ENCODE data around the gene PCGF5. TPM values are rescaled to one million over a fixed set of nuclear protein-coding genes. Genes with fewer than 3 reads are reported as not detected.
"Not testable (repeated sequence)": the region's sequence is repeated elsewhere in the genome, so short reads cannot be mapped to it uniquely, and the experiment has no call there.

PCGF5 gene
- total RNA-seq, 1 experiment from 2014 or later, result 17.3 TPM

DNA sequence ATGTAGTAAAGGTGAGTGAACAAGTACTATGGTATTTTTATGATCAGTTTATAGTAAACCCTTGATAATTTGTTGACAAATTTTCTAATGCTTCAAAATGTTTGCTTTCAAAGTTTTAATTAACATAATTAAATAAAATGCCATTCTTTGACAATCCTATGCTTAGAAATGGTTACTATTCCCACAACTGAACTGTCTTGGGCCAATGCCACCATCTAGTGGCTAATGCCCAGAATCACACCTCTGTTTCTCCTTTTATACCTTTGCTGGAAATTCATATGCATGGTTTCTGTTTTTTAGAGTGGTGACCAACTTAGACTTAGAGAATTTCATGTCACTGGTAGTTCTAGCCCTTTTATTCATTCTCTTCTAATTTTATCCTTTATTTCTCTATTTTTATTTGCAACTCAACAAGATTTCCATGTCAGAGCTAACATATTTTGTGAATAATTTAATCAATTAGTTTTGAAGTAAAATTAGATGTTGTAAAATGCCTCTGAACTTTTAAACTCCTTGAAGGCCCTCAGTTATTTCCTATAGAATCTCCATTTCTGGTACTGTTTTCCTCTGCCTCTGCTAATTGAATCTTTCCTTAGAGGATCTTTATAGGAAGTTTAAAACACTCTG is 31.1 kb downstream of the PCGF5 start:
- no peak for TF ChIP-seq EZH2 (IDR thresholded peaks at IDR 0.05; ENCODE audit: borderline replicate concordance, low read depth, low read length, poor library complexity, severe bottlenecking)
- TF ChIP-seq, protein P1, sequence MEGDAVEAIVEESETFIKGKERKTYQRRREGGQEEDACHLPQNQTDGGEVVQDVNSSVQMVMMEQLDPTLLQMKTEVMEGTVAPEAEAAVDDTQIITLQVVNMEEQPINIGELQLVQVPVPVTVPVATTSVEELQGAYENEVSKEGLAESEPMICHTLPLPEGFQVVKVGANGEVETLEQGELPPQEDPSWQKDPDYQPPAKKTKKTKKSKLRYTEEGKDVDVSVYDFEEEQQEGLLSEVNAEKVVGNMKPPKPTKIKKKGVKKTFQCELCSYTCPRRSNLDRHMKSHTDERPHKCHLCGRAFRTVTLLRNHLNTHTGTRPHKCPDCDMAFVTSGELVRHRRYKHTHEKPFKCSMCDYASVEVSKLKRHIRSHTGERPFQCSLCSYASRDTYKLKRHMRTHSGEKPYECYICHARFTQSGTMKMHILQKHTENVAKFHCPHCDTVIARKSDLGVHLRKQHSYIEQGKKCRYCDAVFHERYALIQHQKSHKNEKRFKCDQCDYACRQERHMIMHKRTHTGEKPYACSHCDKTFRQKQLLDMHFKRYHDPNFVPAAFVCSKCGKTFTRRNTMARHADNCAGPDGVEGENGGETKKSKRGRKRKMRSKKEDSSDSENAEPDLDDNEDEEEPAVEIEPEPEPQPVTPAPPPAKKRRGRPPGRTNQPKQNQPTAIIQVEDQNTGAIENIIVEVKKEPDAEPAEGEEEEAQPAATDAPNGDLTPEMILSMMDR (conservative IDR thresholded peaks at IDR 0.05; ENCODE audit: low read depth, low read length), result peak; percentile 86
- Histone ChIP-seq H3K4me1 (ENCODE audit: insufficient read depth, low read length, poor library complexity, severe bottlenecking) (no peaks in the 10 kb centered on the region), H3K4me3 (ENCODE audit: low read depth, low read length, poor library complexity, severe bottlenecking) (no peak overlapping the region), H3K27ac (ENCODE audit: low read depth, low read length, poor library complexity, severe bottlenecking) (no peak overlapping the region), H3K27me3 (replicated peaks; ENCODE audit: insufficient read depth, low read depth, low read length, poor library complexity) (no peaks in the 10 kb centered on the region), H3K9me3 (ENCODE audit: low read depth, low read length, poor library complexity, severe bottlenecking) (no peaks in the 10 kb centered on the region), H3K36me3 (ENCODE audit: insufficient read depth, low read length, poor library complexity, severe bottlenecking) (no peaks in the 10 kb centered on the region)
- ChIA-PET CTCF (interaction anchor here (1.7 kb wide), 2 partner anchors 163 to 245 kb away, joined by 7 to 10 read pairs; no protein-coding TSS in a partner anchor), POLR2A (ENCODE audit: low non-redundant PET) (no interaction called here)
- intact Hi-C loops (cut with micrococcal nuclease; ENCODE audit: unreplicated experiment), result loop anchor here (1.0 to 10.0 kb wide), 4 partner anchors 164 to 497 kb away; no protein-coding TSS in a partner anchor
- DNase-seq (ENCODE audit: low spot score), result peak; percentile 71
- no TSS peak for BruUV-seq (replicated peaks)

DNA sequence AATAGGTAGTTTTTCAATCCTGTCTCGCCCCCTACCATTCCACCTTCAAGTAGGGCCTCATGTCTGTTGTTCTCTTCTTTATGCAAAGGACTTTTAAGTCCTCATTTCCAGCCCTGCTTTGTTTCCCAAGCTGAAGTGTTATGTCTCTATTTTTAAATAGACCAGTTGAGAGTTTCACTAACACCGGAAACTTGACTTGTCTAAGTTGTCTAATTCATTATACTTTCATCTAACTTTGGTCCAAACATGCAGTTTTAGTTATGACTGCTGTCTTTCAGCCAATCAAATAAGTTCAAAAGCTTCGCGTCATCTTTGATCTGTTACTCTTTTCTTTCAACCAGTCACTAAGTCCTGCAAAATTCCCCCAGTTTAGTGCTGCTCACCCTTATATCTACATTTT is 32.8 kb downstream of the PCGF5 start:
- Histone ChIP-seq H3K27me3 (replicated peaks; ENCODE audit: insufficient read depth, low read depth, low read length, poor library complexity) (no peaks in the 10 kb centered on the region), H3K4me3 (ENCODE audit: low read depth, low read length, poor library complexity, severe bottlenecking) (no peak overlapping the region), H3K9me3 (ENCODE audit: low read depth, low read length, poor library complexity, severe bottlenecking) (no peaks in the 10 kb centered on the region), H3K4me1 (ENCODE audit: insufficient read depth, low read length, poor library complexity, severe bottlenecking) (no peaks in the 10 kb centered on the region), H3K36me3 (ENCODE audit: insufficient read depth, low read length, poor library complexity, severe bottlenecking) (no peaks in the 10 kb centered on the region), H3K27ac (ENCODE audit: low read depth, low read length, poor library complexity, severe bottlenecking) (no peak overlapping the region)
- TF ChIP-seq EZH2 (IDR thresholded peaks at IDR 0.05; ENCODE audit: borderline replicate concordance, low read depth, low read length, poor library complexity, severe bottlenecking), result no peak
- TF ChIP-seq, protein P1 (conservative IDR thresholded peaks at IDR 0.05; ENCODE audit: low read depth, low read length), result no peak
- intact Hi-C loops (cut with micrococcal nuclease; ENCODE audit: unreplicated experiment), result loop anchor here (5.0 to 10.0 kb wide), 2 partner anchors 166 to 498 kb away; no protein-coding TSS in a partner anchor
- ChIA-PET POLR2A (ENCODE audit: low non-redundant PET) (no interaction called here), CTCF (no interaction called here)
- no peak for DNase-seq (ENCODE audit: low spot score)
- BruUV-seq (replicated peaks), result no TSS peak

DNA sequence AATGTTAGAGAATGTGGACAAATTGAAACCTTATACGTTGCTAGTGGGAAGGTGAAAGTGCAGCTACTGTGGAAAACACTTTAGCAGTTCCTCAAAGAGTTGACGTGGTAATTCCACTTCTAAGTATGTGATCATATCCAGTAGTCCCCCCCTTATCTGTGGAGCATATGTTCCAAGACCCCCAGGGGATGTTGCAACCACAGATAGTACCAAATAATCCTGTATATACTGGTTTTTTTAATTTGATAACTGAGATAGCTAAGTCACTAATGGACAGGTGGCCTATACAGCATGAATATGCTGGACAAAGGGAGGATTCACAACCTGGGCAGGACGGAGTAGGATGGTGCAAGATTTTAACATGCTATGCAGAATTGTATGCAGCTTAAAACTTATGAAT is 36.8 kb downstream of the PCGF5 start:
- POLR2A ChIA-PET (ENCODE audit: low non-redundant PET), result no interaction called here
- TF ChIP-seq EZH2 (IDR thresholded peaks at IDR 0.05; ENCODE audit: borderline replicate concordance, low read depth, low read length, poor library complexity, severe bottlenecking), result no peak

DNA sequence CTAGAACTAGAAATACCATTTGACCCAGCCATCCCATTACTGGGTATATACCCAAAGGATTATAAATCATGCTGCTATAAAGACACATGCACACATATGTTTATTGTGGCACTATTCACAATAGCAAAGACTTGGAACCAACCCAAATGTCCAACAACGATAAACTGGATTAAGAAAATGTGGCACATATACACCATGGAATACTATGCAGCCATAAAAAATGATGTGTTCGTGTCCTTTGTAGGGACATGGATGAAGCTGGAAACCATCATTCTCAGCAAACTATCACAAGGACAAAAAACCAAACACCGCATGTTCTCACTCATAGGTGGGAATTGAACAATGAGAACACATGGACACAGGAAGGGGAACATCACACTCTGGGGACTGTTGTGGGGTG is 40.0 kb downstream of the PCGF5 start:
- CTCF ChIA-PET; BruUV-seq (replicated peaks); H3K27ac ChIP-seq (ENCODE audit: low read depth, low read length, poor library complexity, severe bottlenecking); H3K27me3 ChIP-seq (replicated peaks; ENCODE audit: insufficient read depth, low read depth, low read length, poor library complexity); H3K4me1 ChIP-seq (ENCODE audit: insufficient read depth, low read length, poor library complexity, severe bottlenecking); DNase-seq (ENCODE audit: low spot score); H3K4me3 ChIP-seq (ENCODE audit: low read depth, low read length, poor library complexity, severe bottlenecking); H3K36me3 ChIP-seq (ENCODE audit: insufficient read depth, low read length, poor library complexity, severe bottlenecking); intact Hi-C loops (cut with micrococcal nuclease; ENCODE audit: unreplicated experiment); POLR2A ChIA-PET (ENCODE audit: low non-redundant PET); H3K9me3 ChIP-seq (ENCODE audit: low read depth, low read length, poor library complexity, severe bottlenecking): not testable (repeated sequence)

More for the DNA sequence above, 36.8 kb downstream of the PCGF5 start:
- DNase-seq (ENCODE audit: low spot score), result no peak
- Histone ChIP-seq H3K4me1 (ENCODE audit: insufficient read depth, low read length, poor library complexity, severe bottlenecking) (no peaks in the 10 kb centered on the region), H3K27me3 (replicated peaks; ENCODE audit: insufficient read depth, low read depth, low read length, poor library complexity) (no peaks in the 10 kb centered on the region), H3K9me3 (ENCODE audit: low read depth, low read length, poor library complexity, severe bottlenecking) (no peaks in the 10 kb centered on the region), H3K4me3 (ENCODE audit: low read depth, low read length, poor library complexity, severe bottlenecking) (no peak overlapping the region), H3K36me3 (ENCODE audit: insufficient read depth, low read length, poor library complexity, severe bottlenecking) (no peaks in the 10 kb centered on the region), H3K27ac (ENCODE audit: low read depth, low read length, poor library complexity, severe bottlenecking) (no peak overlapping the region)
- CTCF ChIA-PET, result no interaction called here
- intact Hi-C loops (cut with micrococcal nuclease; ENCODE audit: unreplicated experiment), result loop anchor here (10.0 kb wide), 1 partner anchor 503 kb away; no protein-coding TSS in a partner anchor
- no TSS peak for BruUV-seq (replicated peaks)

Measured in A673 (cell line).